Activated CD8-positive, alpha-beta memory T cell treated with anti-CD3 and anti-CD28 coated beads, Interleukin-2, amount 50 U/mL, for 1 hour (primary cell): ENCODE data around the gene TJP3.
"Not testable (repeated sequence)": the region's sequence is repeated elsewhere in the genome, so short reads cannot be mapped to it uniquely, and the experiment has no call there.

Source experiments
- DNase-seq: peaks from one replicate; pipeline ENCODE4 v3.0.0-alpha.2; 2020; ENCODE audit errors: extremely low read depth

Gene TJP3

GRCh38 chr19:3738477-3739220 lies 30.5 kb downstream of the TJP3 start:
- no peak for DNase-seq

DNA sequence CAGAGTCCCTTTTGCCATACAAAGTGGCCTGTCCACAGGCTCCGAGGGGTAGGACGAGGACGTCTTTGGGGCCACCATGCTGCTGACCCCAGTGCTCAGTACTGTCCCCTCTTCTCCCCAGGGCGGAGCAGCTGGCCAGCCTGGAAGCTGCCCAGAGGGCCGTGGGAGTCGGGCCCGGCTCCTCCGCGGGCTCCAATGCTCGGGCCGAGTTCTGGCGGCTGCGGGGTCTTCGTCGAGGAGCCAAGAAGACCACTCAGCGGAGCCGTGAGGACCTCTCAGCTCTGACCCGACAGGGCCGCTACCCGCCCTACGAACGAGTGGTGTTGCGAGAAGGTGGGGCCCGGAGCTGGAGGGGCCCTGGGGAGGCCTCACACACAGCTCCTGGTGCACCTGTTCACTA lies 32.2 kb downstream of the TJP3 start:
- no peak for DNase-seq

DNA sequence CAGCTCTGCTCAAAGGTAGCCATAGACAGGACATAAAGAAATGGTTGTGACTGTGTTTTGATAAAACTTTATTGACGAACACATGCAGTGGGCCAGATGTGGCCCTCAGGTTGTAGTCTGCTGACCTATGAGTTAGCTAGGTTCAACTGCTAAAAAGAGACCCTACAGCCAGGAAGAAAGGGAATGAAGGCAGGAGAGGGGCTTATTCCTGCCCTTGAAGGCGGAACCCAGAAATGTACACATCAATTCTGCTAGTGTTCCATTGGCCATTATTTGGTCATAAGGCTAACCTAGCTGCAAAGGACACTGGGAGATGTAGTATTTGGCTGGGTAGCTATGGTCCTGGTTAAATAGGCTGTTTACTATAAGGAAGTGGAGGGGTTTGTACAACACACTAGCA lies 35.3 kb downstream of the TJP3 start:
- no peak for DNase-seq

GRCh38 chr19:3745363-3746045 lies 37.3 kb downstream of the TJP3 start:
- DNase-seq: no peak

GRCh38 chr19:3746371-3747056 lies 38.3 kb downstream of the TJP3 start:
- no peak for DNase-seq

GRCh38 chr19:3748965-3749364 lies 40.8 kb downstream of the TJP3 start:
- DNase-seq: no peak

- DNase-seq: no peak
Observed at GRCh38 chr19:3750211-3750610, 42.0 kb downstream of the TJP3 start.

- no peak for DNase-seq
Observed at GRCh38 chr19:3751236-3751635, 43.1 kb downstream of the TJP3 start.

DNA sequence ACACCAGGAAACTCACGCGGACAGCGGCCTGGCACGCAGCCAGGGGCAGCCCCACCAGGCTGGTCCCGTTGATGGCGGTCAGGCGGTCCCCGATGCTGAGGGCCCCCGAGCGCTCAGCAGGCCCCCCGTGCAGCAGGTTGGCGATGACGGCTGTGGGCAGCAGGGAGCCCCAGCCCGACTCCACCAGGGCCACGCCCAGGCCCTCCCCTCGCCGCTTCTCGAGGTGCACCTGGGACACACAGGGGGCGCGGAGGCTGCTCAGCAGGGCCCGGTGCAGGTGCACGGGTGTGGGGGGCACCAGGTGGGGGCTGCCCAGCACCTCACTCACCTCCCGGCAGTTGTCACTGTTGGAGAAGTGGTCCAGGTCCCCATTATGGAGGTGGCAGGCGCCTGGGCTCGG lies 44.3 kb downstream of the TJP3 start:
- no peak for DNase-seq

GRCh38 chr19:3753631-3754410 lies 45.6 kb downstream of the TJP3 start:
- no peak for DNase-seq

DNA sequence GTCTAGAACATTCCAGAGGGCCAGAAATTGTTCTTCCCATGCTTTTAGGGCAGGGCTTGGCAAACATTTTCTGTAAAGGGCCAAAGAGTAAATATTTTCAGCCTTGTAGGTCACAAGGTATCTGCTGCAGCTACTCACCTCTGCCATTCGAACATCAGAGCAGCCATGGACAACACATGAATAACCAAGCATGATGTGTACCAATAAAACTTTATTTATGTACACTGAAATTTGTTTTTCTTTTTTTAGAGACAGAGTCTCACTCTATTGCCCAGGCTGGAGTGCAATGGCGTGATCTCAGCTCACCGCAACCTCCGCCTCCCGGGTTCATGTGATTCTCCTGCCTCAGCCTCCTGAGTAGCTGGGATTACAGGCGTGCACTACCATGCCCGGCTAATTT lies 49.5 kb downstream of the TJP3 start:
- not testable (repeated sequence) for DNase-seq

DNA sequence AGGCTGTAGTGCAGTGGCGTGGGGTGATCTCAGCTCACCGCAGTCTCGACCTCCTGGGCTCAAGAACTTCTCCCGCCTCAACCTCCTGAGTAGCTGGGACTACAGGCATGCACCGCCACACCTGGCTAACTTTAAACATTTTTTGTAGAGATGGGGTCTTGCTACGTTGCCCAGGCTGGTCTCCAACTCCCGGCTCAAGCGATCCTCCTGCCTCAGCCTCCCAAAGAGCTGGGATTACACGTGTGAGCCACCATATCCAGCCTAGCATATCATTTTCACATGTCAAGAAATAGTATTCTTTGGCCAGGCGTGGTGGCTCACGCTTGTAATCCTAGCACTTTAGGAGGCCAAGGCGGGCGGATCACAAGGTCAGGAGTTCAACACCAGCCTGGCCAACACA lies 50.1 kb downstream of the TJP3 start:
- DNase-seq: not testable (repeated sequence)

DNA sequence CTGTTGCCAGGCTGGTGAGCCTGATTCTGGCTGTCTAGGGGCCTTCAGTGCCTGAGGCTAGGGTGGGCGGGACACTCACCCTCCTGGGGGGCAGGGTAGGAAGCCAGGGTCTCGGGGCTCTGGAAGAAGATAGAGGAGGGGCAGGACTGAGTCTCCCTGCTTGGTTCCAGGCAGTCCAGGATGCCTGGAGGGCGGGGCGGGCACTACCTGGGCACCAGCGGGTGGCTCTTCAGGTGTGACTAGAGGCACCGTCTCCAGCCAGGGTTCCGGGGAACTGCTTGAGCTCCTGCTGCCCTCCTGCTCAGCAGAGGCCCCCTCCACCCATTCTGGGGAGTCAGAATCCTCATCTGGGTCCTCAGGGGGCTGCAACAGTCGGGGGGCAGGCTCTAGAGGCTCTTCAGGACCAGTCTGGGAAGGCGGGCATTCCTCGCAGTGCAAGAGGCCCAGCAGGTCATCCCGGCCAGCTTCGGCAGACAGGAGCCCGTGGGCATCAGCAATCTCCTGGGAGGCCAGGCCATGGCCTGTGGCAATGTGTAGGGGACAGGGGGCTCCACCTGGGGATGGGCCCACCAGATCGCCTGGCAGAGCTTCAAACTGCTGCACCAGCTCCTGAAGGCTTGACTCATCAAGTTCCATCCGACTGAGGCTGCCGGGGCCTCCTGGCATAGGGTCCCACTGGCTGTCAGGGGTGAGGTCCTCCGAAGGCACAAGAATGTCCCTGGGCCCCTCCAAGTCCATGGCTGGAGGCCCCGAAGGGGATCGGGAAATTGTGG lies 51.5 kb downstream of the TJP3 start:
- no peak for DNase-seq

GRCh38 chr19:3760871-3761361 lies 52.7 kb downstream of the TJP3 start:
- DNase-seq: no peak

DNA sequence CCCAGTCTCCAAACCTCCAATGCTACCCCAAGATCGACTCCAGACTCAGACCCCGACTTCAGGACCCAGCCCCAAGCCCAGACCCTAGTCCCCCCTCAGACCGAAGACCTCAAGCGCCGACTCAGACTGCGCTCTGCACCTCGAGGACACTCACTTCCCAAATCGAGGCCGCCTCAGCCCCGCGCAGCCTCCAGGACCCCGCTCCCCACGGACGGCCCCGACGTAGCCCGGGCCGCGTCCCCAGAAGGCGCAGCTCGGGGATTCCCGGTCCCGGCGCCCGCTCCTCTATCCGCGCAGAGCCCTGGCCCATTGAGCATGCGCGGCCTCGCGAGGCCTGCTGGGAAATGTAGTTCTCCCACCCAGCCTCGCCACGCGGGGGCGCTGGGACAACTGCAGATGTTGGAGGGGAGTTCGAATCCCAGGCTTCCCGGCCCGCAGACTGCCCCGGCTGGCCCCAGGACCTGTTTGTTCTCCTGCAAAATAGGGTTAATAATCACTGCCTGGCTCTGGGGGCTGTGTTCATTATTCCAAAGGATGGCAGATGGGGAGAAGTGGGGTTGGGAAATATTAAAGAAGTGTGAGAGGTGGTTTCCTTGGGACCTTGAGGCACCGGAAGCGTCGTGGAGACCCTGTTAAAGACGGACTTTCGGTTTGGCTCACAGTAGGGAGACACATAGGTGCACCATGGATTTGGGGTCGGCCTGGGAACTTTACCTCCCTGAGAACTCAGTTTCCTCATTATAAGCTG lies 53.4 kb downstream of the TJP3 start, which contains the start of gene APBA3:
Gene APBA3 (minus strand): TSS at position 311 of the 748 bp plus-strand sequence. CDS start 1,428 bp downstream, outside the sequence.
- peak; percentile 77 for DNase-seq

- DNase-seq: no peak
Observed at GRCh38 chr19:3762130-3762473, 53.9 kb downstream of the TJP3 start.

GRCh38 chr19:3762501-3763459 lies 54.6 kb downstream of the TJP3 start, which contains the start of gene MRPL54:
Gene MRPL54, plus strand, starts transcription at chr19:3762682. Its CDS starts 19 bp downstream, at chr19:3762701.
- peak; percentile 96 for DNase-seq

DNA sequence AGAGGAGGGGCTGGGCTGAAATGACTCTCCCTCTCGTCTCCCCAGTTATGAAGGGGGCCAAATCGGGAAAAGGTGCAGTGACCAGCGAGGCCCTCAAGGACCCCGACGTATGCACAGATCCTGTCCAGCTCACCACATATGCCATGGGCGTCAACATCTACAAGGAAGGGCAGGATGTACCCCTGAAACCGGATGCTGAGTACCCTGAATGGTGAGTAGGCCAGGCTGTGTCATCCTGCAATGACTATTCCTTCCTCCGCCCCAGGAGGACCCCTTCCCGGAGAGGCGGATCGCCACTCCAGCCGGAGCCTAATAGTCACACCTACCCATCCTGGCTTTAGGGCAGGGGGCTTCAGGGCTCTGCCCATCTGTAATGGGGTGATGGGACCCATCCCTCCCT lies 56.9 kb downstream of the TJP3 start:
- DNase-seq: no peak

GRCh38 chr19:3765757-3766156 lies 57.6 kb downstream of the TJP3 start:
- DNase-seq: not testable (repeated sequence)
